MG63 (cell line): ENCODE measurements around the gene ANKRD52. TPM values are rescaled to one million over a fixed set of nuclear protein-coding genes. Genes with fewer than 3 reads are reported as not detected.
"Not testable (repeated sequence)": the region's sequence is repeated elsewhere in the genome, so short reads cannot be mapped to it uniquely, and the experiment has no call there.

Experiments used
- DNase-seq: peaks from one replicate; pipeline ENCODE4 v3.0.0-alpha.2; 2020
- H3K27me3 ChIP-seq: fragments of 250-450 bp; sonication (Bioruptor Pico); 2 replicates; pipeline ENCODE4 v1.5.1; 2020; ENCODE audit warnings: mild to moderate bottlenecking, moderate library complexity
- H3K36me3 ChIP-seq: fragments of 250-450 bp; sonication (Bioruptor Pico); 2 replicates; pipeline ENCODE4 v1.5.1; 2020; ENCODE audit warnings: mild to moderate bottlenecking, moderate library complexity
- H3K4me3 ChIP-seq: fragments of 250-450 bp; sonication (Bioruptor Pico); 2 replicates; pipeline ENCODE4 v1.5.1; 2020; ENCODE audit warnings: mild to moderate bottlenecking, moderate library complexity
- H3K9me3 ChIP-seq: fragments of 250-450 bp; sonication (Bioruptor Pico); 2 replicates; pipeline ENCODE4 v1.5.1; 2020; ENCODE audit warnings: mild to moderate bottlenecking, moderate library complexity
- total RNA-seq: library from RNA; depleted of rRNA; stranded (reverse); fragments of >200 nt; shearing (Covaris generic); gene quantifications from 2 replicates; pipeline ENCODE4 v1.2.3, GENCODE V29; 2014; ENCODE audit warnings: low replicate concordance; rRNA removed

ANKRD52 gene
- total RNA-seq: 6.0 and 18.9 TPM in 2 replicates

- Histone ChIP-seq H3K4me3 (peak within 1 kb of the TSS; percentile 72), H3K27me3 (no peaks in the 10 kb centered on the region), H3K36me3 (peaks cover 42% of the 10 kb centered on the region), H3K9me3 (no peaks in the 10 kb centered on the region)
- DNase-seq: peak; percentile 83
Measured at GRCh38 chr12:56258068-56258819, at the start of gene ANKRD52. ANKRD52 (minus strand) TSS chr12:56258384; CDS start chr12:56258269, 115 bp downstream.

GRCh38 chr12:56307221-56307965, 49.2 kb upstream of the ANKRD52 start:
- H3K4me3 ChIP-seq: no peak overlapping the region
- DNase-seq: no peak
- no peaks in the 10 kb centered on the region for H3K27me3 ChIP-seq
- H3K9me3 ChIP-seq: no peaks in the 10 kb centered on the region
- H3K36me3 ChIP-seq: peaks cover 54% of the 10 kb centered on the region

- Histone ChIP-seq H3K36me3 (peaks cover 45% of the 10 kb centered on the region), H3K9me3 (no peaks in the 10 kb centered on the region), H3K4me3 (no peak overlapping the region), H3K27me3 (no peaks in the 10 kb centered on the region)
- DNase-seq: no peak
Measured at GRCh38 chr12:56304872-56305590, 46.8 kb upstream of the ANKRD52 start.

GRCh38 chr12:56304276-56304675, 46.1 kb upstream of the ANKRD52 start:
- Histone ChIP-seq H3K4me3 (no peak overlapping the region), H3K9me3 (no peaks in the 10 kb centered on the region), H3K36me3 (peaks cover 45% of the 10 kb centered on the region), H3K27me3 (no peaks in the 10 kb centered on the region)
- DNase-seq: no peak

- Histone ChIP-seq H3K9me3 (no peaks in the 10 kb centered on the region), H3K4me3 (peak overlapping the region; percentile 94), H3K36me3 (peaks cover 52% of the 10 kb centered on the region), H3K27me3 (no peaks in the 10 kb centered on the region)
- no peak for DNase-seq
Measured at GRCh38 chr12:56300644-56301464, 42.7 kb upstream of the ANKRD52 start.

GRCh38 chr12:56299853-56300643, 41.9 kb upstream of the ANKRD52 start, which contains the start of gene CS:
CS (minus strand) TSS chr12:56300330; CDS start chr12:56300201, 129 bp downstream.
- H3K36me3 ChIP-seq: peaks cover 57% of the 10 kb centered on the region
- no peaks in the 10 kb centered on the region for H3K27me3 ChIP-seq
- H3K9me3 ChIP-seq: no peaks in the 10 kb centered on the region
- peak within 1 kb of the TSS; percentile 94 for H3K4me3 ChIP-seq
- DNase-seq: peak; percentile 99

- Histone ChIP-seq H3K4me3 (peak overlapping the region; percentile 94), H3K9me3 (no peaks in the 10 kb centered on the region), H3K36me3 (peaks cover 58% of the 10 kb centered on the region), H3K27me3 (no peaks in the 10 kb centered on the region)
- no peak for DNase-seq
Measured at GRCh38 chr12:56299308-56299852, 41.2 kb upstream of the ANKRD52 start.

GRCh38 chr12:56298828-56299227, 40.6 kb upstream of the ANKRD52 start:
- H3K9me3 ChIP-seq: no peaks in the 10 kb centered on the region
- no peaks in the 10 kb centered on the region for H3K27me3 ChIP-seq
- peak overlapping the region; percentile 94 for H3K4me3 ChIP-seq
- no peak for DNase-seq
- H3K36me3 ChIP-seq: peaks cover 56% of the 10 kb centered on the region

- Histone ChIP-seq H3K36me3 (peaks cover 61% of the 10 kb centered on the region), H3K4me3 (no peak overlapping the region), H3K27me3 (no peaks in the 10 kb centered on the region), H3K9me3 (no peaks in the 10 kb centered on the region)
- no peak for DNase-seq
Measured at GRCh38 chr12:56297400-56297799, 39.2 kb upstream of the ANKRD52 start.

GRCh38 chr12:56296295-56296694, 38.1 kb upstream of the ANKRD52 start:
- Histone ChIP-seq H3K9me3 (no peaks in the 10 kb centered on the region), H3K36me3 (peaks cover 66% of the 10 kb centered on the region), H3K4me3 (no peak overlapping the region), H3K27me3 (no peaks in the 10 kb centered on the region)
- DNase-seq: no peak

GRCh38 chr12:56293795-56294194, 35.6 kb upstream of the ANKRD52 start:
- Histone ChIP-seq H3K36me3 (peaks cover 76% of the 10 kb centered on the region), H3K27me3 (no peaks in the 10 kb centered on the region), H3K4me3 (no peak overlapping the region), H3K9me3 (no peaks in the 10 kb centered on the region)
- DNase-seq: no peak

- no peaks in the 10 kb centered on the region for H3K9me3 ChIP-seq
- no peaks in the 10 kb centered on the region for H3K27me3 ChIP-seq
- H3K36me3 ChIP-seq: peaks cover 74% of the 10 kb centered on the region
- DNase-seq: no peak
- no peak overlapping the region for H3K4me3 ChIP-seq
Measured at GRCh38 chr12:56288705-56289387, 30.7 kb upstream of the ANKRD52 start.

GRCh38 chr12:56286044-56286830, 28.1 kb upstream of the ANKRD52 start:
- DNase-seq: no peak
- Histone ChIP-seq H3K36me3 (peaks cover 77% of the 10 kb centered on the region), H3K9me3 (no peaks in the 10 kb centered on the region), H3K27me3 (no peaks in the 10 kb centered on the region), H3K4me3 (no peak overlapping the region)

GRCh38 chr12:56284263-56284662, 26.1 kb upstream of the ANKRD52 start:
- H3K9me3 ChIP-seq, H3K27me3 ChIP-seq, DNase-seq, H3K4me3 ChIP-seq: not testable (repeated sequence)
- H3K36me3 ChIP-seq: peaks cover 69% of the 10 kb centered on the region
